ENCODE results near the gene KRTAP4-3.
"Not testable (repeated sequence)": the region's sequence is repeated elsewhere in the genome, so short reads cannot be mapped to it uniquely, and the experiment has no call there.

KRTAP4-3 gene

DNA sequence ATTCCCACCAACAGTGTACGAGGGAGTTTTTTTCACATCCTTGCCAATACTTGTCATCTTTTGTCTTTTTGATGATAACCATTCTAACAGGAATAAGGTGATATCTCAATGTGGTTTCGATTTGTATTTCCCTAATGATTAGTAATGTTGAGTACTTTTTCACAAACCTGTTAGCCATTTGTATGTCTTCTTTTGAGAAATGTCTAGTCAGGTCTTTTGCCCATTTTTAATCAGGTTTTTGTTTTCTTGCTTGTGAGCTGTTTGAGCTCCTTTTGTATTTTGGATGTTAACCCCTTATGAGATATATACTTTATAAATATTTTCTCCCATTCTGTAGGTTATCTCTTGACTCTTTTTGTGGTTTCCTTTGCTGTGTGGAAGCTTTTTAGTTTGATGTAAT is 16.5 kb downstream of the KRTAP4-3 start:
- DNase-seq (ENCODE audit: low spot score), result no peak

DNA sequence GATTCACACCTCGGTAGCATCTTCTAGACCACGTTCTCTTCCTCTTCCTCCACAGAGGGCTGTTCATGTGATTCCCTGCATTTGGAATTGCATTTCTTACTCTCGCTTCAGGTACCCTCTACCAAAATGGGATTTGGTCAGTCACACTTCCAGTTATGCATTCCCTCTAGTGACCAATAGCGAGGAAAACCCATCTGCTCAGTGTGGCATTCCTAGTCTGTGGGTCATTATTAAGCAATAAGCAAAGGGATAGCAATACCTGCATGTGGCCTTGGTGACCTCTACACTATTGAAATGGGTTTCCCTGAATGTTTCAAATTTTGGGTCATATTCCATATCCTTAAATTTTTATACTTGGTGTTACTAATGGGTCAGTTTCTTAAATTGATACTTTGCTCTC is 18.0 kb downstream of the KRTAP4-3 start:
- no peak for DNase-seq (ENCODE audit: low spot score)

DNA sequence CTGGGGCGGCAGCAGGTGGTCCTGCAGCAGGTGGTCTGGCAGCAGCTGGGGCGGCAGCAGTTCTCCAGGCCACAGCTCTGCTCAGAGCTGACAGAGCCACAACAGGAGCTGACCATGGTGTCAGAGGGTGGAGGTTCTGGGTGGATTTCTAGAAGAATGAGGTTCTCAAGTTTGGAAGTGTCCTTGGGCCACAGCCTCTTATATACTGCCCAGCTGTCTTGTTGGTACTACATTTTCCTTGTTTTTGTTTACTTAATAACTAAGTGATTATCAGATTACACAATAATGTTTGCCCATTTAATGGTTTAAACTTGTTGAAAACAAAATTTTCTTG is 18.4 kb downstream of the KRTAP4-3 start, which contains the start of gene KRTAP4-5:
TSS of gene KRTAP4-5 (minus strand) at position 174 of the 334 bp plus-strand sequence. CDS start at position 116, 58 bp downstream.
- DNase-seq (ENCODE audit: low spot score), result no peak

DNA sequence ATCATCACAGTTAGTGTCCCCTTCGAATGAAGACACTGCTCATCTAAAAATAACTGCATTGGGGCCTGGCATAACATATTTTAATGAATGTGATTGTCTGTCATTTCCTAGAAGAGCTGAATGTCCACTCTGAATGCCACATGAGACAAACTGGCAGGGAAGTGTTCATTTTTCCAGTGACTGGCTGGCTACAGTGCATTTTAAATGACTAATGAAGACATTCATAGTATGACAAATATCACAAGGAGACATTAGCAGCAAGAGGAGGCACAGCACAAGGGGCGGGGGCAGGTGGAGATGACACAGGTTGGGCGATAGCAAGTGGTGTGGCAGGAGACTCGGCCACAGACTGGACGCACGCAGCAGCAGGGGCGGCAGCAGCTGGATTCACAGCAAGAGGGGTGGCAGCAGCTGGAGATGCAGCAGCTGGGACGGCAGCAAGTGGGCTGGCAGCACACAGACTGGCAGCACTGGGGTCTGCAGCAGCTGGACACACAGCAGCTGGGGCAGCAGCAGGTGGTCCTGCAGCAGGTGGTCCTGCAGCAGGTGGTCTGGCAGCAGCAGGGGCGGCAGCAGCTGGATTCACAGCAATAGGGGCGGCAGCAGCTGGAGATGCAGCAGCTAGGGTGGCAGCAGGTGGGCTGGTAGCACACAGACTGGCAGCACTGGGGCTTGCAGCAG is 18.9 kb downstream of the KRTAP4-3 start:
- DNase-seq (ENCODE audit: low spot score), result not testable (repeated sequence)

DNA sequence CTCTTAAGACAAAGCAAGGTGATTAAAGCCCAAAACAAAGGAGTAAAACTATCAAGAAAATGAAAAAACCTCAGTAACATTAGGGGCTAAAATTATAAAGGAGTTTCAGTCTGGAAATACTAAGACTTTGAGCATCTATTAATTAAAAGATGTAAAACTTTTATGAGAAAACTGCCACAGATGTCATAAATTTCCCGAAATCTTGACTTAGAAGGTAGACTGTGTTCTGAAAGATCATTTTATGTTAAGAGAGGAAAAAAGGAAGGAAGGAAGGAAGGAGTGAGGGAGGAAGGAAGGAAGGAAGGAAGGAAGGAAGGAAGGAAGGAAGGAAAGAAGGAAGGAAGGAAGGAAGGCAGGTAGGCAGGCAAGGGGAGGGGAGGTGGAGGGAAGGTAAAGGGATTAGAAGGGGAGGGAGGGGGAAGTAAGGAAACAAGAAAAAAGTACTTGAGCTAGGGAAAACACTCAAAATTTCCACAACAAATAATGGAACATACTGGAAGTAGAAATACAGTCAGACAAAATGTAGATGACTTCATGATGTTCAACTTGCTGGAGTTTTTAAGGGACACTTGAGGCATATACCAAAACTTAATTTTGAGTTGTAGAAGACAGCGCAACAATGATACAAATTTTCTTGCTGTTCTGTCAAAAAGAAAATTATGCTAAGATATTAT is 20.4 kb downstream of the KRTAP4-3 start:
- DNase-seq (ENCODE audit: low spot score), result no peak

- no peak for DNase-seq (ENCODE audit: low spot score)
Observed at GRCh38 chr17:41145261-41145660, 22.8 kb downstream of the KRTAP4-3 start.

GRCh38 chr17:41144846-41145245 is 23.2 kb downstream of the KRTAP4-3 start:
- no peak for DNase-seq (ENCODE audit: low spot score)

DNA sequence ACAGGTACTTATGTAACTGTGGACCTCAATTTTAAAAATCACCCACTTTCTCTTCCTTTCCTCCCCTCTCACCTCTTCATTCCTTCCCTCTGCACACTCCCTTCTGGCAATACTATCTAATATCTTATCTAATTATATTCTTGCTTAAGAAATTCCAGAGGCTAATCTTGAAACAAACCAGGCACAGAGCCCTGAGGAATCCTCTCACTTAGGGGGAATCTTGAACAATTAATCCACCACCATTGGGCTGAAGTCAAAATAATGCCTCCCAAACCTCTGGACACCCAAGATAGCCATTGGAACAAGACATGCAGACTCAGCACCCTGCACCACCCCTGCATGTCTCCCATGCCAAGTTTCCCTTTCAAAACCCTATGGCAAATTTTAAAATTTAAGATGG is 26.7 kb downstream of the KRTAP4-3 start:
- DNase-seq (ENCODE audit: low spot score), result no peak

DNA sequence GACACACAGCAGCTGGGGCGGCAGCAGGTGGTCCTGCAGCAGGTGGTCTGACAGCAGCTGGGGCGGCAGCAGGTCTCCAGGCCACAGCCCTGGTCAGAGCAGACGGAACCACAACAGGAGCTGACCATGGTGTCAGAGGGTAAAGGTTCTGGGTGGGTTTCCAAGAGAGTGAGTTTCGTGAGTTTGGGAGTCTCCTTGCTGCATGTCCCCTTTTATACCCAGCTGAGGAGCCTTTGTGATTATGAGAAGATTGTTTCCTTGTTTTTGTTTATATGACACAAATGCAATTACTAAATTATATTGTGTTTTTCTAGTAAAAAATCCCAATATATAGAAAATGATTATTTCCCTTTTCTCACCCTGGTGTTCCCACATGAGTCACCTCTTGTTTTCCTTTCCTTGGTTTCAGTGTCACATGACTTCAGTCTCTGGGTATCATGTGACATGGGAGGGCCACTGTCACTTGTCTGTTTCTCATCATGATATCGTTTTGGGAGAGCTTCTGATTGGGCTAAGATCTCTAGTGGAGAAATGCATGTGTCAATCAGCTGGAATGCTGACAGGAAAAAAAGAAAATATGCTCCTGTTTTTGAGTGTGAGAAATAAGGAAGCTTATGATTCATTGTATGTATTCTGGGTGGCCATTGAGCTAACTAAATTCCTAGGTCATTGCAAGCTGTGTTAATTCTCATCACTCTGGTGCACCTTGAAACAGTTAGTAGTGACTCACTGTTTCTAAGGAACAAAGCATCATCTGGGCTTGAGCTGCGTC is 27.5 kb downstream of the KRTAP4-3 start, which contains the start of gene KRTAP4-6:
TSS of gene KRTAP4-6 (minus strand) at position 185 of the 772 bp plus-strand sequence. CDS start at position 128, 57 bp downstream.
- peak; percentile 39 for DNase-seq (ENCODE audit: low spot score)

GRCh38 chr17:41139865-41140264 is 28.2 kb downstream of the KRTAP4-3 start:
- DNase-seq (ENCODE audit: low spot score), result not testable (repeated sequence)

- no peak for DNase-seq (ENCODE audit: low spot score)
Observed at GRCh38 chr17:41133880-41134735, 33.9 kb downstream of the KRTAP4-3 start.

GRCh38 chr17:41131979-41132378 is 36.0 kb downstream of the KRTAP4-3 start:
- DNase-seq (ENCODE audit: low spot score), result peak; percentile 80

DNA sequence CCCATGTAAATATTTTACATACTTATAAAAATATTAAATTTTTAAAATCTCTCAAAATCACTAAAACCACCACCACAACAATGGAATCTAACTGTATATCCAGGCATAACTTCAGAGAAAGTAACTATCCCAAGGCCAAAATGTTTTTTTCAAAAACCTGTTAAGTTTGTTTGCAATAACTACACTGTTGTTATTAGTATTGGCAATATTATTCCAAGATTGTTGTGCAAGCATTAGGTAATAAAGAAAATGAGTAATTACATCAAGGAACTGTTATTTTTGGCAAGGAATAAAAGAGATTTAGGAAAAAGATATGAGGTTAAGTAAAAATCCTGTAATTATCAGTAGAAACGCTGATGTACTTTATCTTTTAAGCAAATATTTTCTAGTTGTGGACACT is 40.6 kb downstream of the KRTAP4-3 start:
- DNase-seq (ENCODE audit: low spot score), result no peak

GRCh38 chr17:41126412-41126811 is 41.6 kb downstream of the KRTAP4-3 start:
- no peak for DNase-seq (ENCODE audit: low spot score)

DNA sequence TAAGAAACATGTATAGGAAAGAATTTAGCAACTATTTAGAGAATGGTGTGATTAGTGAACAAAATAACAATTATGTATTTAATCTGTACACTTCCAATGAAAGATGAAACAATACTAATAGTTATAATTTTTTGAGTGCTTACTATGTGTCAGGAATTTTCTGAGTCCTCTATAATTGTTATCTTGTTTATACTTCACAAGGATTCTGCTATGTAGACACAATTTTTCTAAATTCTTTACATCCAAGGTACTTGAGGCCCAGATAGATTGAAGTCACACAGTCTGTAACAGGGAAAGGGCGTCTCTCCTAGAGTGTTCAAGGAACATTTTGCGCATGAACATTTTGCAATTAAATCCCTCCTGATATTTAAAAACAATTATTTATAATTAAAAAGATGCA is 43.0 kb downstream of the KRTAP4-3 start:
- no peak for DNase-seq (ENCODE audit: low spot score)

- DNase-seq (ENCODE audit: low spot score), result not testable (repeated sequence)
Observed at GRCh38 chr17:41123991-41124371, 44.0 kb downstream of the KRTAP4-3 start, which contains the start of gene KRTAP4-12. KRTAP4-12 (minus strand) TSS chr17:41124182; CDS start chr17:41124122, 60 bp downstream.

GRCh38 chr17:41123292-41123990 is 44.6 kb downstream of the KRTAP4-3 start:
- not testable (repeated sequence) for DNase-seq (ENCODE audit: low spot score)

GRCh38 chr17:41121742-41122141 is 46.3 kb downstream of the KRTAP4-3 start:
- no peak for DNase-seq (ENCODE audit: low spot score)

DNA sequence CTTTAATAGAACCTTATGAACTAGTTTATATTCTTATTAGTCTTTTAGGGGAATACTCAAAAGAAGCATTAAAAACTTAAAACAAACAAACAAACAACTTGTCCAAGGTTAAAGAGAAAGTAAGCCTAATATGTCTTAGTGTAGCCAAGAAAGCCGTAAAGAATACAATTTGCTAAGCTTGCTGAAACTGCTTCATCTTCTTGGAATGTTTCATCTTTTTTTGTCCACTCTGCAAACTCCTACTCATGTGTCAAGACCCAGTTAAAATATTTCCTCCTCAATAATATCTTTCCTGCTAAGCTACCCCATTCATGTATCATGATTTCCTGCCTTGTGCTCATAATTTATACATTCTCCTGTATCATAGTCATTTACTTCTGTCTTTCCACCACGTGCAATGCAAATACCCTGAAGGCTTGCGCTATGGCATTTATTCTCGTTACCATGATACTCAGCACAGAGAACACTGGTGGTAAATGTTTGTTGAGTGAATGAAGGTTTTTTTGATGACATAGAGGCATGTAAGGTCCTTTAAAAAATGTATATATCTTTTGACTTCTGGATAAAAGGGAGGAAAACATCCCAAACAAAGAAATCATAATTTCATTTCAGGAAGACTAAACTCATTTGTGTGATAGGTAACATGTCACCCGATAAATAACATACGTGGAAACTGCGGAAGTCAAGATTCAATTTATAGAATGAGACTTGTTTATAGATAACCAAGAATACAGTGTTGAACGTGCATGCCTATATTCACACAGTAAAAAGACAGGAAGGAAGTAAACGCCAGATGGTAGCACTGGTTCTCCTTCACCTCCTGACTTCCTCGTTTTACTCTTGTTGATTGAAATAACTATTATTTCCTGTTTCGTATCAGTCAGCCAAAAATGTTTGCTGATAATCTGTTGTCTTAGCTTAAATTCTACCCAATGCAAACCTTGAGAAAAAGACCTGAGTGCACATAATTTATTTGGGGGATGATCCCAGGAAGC is 48.0 kb downstream of the KRTAP4-3 start:
- DNase-seq (ENCODE audit: low spot score), result not testable (repeated sequence)

- DNase-seq (ENCODE audit: low spot score), result no peak
Observed at GRCh38 chr17:41118721-41119120, 49.3 kb downstream of the KRTAP4-3 start.

All from SW480 (cell line).